HG03135 (cell line): ENCODE measurements around the gene CEP295NL.
"Not testable (repeated sequence)": the region's sequence is repeated elsewhere in the genome, so short reads cannot be mapped to it uniquely, and the experiment has no call there.

Experiments
- ATAC-seq: cut with Tn5 transposase; IDR thresholded peaks from one replicate; pipeline ENCODE4 v1.9.1; 2021; ENCODE audit warnings: mild to moderate bottlenecking, moderate library complexity; ENCODE audit not compliant: unreplicated experiment

The CEP295NL gene

DNA sequence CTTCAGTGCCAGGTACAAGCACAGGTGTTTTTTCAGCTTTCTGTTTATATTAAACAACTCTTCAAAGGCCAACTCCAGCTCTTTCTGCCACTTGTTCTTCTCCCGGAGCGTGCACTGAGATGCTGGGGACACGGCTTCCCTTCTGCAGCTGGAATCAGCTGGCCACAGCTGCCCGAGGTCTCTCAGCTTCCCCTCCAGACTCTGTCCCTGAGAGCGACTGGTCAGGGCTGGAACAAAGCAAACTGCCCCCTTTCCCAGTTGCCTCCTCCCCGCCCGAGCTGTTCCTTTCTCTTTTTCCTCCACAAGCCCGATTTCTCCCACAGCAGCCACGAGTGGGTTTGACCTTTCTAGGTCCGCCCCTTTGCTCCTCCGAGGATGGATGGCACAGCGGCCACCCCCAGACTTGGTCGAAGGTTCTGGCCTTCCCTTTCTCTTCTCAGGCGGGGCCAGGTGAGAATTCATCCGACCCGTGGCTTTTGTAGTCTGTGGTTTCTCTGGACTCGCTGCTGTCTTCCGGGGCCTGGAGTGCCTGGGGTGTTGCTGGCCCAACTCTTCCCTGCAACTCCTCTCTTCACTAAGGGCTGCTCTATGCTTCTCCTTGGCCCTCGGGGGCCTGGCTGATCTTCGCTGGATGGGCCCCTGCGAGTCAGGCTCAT is 11.5 kb downstream of the CEP295NL start:
- no peak for ATAC-seq

DNA sequence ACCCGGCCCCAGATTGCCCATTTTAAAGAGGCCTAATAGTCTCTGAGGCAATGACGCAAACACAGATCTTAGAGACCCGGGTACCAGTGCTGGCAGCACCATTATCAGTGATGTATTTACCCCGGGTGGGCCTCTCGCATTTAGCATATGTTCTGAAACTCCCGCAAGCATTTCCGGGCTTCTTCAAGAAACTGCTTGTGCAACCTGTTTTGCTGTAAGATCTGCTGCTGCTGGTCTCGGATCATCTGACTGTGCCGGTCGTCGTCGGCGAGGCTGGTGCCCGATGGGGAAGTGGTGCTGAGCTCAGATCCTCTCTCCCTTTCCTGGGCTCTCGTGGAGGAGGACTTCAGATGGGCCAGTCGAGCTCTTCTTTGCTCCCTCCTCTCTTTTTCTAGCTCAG is 12.5 kb downstream of the CEP295NL start:
- no peak for ATAC-seq

DNA sequence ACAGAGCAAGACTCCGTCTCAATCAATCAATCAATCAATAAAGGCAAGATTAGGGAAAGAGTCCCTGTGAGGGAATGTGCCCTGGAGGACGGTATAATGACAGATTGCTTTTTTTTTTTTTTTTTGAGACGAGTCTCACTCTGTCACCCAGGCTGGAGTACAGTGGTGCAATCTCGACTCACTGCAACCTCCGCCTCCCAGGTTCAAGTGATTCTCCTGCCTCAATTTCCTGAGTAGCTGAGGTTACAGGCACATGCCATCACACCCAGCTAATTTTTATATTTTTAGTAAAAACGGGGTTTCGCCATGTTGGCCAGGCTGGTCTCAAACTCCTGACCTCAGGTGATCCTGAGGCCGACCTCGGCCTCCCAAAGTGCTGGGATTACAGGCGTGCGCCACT is 12.9 kb downstream of the CEP295NL start:
- not testable (repeated sequence) for ATAC-seq

GRCh38 chr17:78889531-78889930 is 13.5 kb downstream of the CEP295NL start:
- ATAC-seq = no peak

DNA sequence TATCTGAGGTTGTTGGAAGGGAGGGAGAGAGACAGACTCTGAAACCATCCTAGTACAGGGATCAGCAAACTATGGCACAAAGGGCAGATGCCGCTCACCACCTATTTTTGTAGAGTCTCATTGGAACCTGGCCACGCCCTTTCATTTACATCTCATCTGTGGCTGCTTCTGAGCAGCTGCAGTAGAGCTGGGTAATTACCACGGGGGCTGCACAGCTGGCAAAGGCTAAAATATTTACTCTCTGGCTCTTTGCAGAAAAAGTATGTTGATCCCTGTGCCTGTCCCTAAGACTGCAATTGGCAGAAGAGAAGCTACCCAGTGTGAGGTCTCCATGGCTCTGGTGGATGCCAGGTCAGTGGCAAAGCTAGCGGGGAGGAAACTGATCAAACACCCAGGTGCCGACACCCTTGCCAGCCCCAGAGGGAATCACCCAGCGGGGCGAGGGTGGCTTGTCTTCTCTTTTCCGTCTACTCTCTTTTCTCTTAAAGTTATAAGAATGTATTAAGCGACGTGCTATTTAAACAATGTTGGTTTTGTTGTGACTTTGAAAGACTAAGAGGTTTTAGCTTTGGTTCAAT is 14.0 kb downstream of the CEP295NL start:
- no peak for ATAC-seq

- ATAC-seq = no peak
Observed at GRCh38 chr17:78886954-78887353, 16.0 kb downstream of the CEP295NL start.

GRCh38 chr17:78885956-78886355 is 17.0 kb downstream of the CEP295NL start:
- no peak for ATAC-seq

DNA sequence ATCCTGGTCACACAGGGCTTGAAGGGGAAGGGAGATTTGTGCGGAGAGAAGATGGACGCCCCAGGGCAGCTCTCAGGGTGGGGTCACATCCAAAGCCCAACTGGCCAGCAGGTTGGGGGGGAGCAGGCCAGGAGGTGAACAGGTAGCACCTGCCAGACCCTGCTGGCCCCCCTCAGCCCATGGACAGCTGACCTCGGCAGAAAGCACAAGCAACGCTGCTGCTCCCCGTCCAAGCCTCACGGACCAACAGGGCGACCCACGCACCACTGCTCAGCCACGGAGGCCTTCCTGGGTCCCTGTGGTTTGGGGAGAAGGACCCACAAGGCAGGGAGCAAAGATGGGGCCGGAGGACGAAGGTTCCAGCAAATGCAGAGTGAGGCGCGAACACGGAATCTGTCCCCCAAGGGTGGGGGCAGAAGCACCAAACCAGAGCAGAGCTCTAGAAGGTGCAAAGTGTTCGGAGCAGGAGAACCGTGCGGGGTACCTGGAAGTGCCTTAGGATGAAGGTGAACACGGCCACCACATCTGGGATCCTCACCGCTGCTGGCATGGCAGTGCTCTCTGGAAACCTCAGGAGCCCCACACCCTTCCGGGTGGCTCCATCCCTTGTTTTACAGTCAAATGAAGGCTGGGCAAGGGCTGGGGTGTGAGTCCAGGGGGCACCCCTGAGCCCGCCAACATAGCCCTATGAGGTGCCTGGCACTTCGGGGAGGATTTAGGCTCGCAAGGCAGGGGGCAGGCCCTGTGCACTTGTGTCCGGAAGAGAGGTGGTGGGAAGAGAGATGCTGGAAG is 17.9 kb downstream of the CEP295NL start:
- no peak for ATAC-seq

DNA sequence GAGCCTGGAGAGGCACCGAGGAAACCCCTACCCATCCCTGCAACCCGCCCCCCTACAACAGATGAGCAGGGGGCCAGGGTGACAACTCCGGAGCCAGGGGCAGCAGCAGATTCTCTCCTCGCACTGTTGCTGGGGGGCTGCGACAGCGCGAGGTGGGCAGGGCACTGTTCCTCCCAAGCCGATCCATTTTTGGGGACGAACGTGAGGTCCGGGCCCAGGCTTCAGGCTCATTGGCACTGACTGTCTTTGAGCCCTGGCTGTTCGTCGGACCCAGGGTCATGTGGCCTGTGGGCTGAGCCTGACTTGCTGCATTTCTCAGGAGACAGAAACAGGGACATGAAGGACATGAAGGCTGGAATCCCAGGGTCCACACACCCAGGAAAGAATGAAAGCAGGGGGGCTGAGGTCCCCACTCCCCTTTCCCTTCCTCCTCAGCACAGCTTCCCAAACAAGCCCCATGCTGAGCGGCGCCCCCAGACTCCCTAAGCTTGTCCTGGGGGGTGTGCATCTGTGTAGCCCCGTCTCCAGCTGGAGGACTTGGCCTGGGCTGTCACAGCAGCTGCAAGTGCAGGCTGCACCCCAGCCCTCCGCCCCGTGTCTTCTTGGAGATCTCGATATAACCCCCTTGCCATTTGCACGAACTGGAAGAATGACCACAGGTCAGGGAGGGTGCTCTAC is 18.7 kb downstream of the CEP295NL start:
- ATAC-seq = no peak

DNA sequence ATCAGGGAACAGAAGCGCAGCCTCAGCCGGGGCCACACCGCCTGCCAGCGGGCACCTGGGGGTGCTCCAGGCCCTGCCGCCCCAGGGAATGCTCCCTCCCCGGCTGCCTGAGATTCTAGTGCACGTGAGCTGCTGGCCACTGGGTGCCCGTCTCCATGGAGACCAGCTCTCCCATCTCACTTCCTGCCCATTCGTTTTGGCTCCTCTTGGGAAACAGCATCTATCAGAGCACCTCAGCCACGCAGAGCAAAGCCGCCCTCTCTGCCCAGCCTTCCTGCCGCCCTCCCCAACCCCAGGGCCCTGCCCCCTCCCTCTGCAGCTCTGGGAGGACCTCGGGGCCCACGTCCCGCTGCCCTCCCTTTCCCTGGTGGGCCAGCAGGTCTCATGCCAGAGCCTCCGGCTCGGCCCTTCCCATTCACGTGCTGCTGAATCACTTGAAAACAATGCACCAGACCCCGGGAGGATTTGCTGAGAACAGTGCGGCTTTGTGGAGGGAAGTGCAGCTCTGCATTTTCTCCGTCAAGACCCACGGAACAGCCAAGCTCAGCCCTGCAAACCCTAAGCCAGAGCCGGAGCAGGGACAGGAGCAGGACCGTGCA is 19.4 kb downstream of the CEP295NL start:
- ATAC-seq = no peak

DNA sequence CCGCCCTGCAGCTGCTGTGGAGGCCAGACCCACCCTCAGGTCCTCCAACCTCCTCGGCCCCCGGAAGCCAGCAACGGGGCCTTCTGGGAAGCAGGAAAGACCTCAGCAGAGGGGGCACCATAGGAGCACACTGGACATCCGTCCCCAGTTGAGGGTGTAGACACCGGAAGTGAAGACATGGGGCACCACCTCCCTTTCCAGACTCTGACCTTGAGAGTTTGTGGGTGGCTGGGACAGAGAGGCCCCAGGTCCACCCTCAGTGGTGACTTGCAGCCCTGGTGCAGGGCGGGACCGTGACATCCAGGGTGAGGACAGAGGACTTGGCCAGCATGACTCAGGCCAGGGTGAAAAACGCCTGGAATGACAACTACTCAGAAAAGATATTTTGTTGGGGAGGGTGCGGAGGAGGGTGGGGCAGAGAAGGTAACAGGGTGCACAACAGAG is 19.9 kb downstream of the CEP295NL start:
- ATAC-seq = no peak

DNA sequence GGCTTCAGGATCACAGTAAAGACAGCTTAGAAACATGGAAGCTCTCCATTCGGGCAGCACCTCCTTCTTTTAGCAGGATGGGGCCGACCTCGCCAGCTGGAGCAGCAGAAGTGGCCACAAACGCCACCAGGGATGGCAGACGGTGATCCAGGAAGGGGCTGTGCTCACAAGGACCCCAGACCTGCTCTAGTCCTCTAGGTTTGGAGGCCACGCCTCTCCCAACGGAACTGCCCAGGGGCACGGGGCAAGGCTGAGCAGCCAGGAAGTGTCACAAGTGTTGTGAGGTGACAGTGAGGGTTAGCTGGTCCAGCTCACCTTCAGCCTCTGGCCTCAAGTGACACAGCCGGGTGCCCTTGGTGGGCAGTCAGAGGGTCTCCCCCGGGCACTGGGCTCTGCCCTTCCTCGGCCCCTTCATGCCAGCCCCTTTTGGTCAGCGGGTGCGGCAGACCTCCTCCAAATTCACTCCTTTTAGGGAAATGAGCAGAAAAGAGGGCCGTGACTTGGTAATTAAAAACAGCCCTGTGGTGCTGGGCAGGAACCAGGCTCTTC is 20.4 kb downstream of the CEP295NL start:
- ATAC-seq = no peak

DNA sequence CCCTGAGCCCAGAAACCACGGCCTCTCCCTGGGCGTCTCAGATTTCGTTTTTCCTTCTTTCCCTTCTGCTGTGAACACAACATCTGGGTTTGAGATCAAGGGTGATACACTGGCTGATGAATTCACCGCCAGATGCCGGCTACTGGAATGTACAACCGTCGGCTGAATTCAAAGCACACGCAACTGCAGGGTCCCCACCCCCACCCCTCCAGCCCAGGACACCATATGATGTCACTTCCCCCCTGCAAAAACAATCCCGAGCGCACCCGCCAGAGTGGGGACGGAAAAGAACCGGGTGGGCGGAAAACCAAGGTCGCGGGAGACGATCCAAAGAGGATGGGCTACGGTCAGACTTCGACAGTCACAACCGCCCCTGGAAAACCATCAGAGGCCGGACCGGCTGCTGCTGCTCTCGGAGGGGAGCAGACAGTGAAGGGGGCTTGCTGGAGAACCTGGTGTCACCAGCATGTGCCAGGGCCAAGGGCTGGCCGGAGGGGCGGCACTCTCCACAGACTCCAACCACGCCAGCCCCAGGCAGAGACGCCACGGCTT is 23.3 kb downstream of the CEP295NL start:
- no peak for ATAC-seq

DNA sequence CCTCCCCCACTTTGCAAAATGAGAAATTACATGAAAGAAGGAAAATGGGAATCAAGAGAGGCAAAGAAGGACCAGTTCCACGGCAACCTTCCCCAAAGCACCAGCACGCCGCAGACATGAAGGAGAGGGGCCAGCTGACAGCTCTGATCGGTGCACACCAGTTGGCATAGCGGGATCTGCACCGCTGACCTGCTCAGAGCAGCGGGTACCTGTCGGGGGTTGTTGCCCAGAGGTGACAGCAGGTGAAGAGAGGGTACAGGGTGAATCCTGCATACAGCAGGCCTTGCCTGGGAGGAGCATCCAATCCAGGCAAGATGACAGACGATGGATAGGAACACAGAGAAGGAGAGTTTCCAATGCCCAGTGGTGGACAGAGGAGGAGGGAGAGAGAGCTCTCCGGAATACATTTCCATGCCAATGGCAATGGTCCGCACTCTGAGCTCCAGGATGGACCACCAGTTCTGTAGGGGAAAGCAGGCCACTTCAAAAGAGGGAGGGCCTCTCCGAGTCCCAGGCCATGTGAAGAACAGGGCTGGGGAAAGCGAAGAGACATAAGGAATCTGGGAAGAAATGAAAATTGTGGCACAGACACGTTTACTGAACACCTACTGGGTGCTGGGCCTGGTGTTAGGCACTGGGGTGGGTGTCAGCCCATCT is 24.0 kb downstream of the CEP295NL start:
- ATAC-seq = no peak

GRCh38 chr17:78878261-78878660 is 24.7 kb downstream of the CEP295NL start:
- no peak for ATAC-seq

- ATAC-seq = not testable (repeated sequence)
Observed at GRCh38 chr17:78876954-78877517, 26.0 kb downstream of the CEP295NL start.

DNA sequence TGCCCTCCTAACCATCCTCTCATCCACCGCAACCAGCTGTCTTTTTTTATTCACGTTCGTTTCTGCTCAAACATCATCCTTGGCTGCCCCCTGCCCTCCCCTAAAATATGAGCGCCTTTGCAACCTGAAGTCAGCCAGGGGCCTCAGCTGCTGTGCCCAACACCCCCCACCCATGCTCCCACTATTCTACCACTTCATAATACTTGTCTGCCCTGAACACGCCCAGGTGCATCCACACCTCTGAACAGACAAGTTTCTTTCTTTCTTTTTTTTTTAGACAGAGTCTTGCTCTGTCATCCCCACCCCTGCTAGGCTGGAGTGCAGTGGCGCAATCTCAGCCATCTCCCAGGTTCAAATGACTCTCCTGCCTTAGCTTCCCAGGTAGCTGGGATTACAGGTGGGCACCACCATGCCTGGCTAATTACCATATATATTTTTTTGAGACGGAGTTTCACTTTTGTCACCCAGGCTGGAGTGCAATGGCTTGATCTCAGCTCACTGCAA is 26.9 kb downstream of the CEP295NL start:
- ATAC-seq = no peak

DNA sequence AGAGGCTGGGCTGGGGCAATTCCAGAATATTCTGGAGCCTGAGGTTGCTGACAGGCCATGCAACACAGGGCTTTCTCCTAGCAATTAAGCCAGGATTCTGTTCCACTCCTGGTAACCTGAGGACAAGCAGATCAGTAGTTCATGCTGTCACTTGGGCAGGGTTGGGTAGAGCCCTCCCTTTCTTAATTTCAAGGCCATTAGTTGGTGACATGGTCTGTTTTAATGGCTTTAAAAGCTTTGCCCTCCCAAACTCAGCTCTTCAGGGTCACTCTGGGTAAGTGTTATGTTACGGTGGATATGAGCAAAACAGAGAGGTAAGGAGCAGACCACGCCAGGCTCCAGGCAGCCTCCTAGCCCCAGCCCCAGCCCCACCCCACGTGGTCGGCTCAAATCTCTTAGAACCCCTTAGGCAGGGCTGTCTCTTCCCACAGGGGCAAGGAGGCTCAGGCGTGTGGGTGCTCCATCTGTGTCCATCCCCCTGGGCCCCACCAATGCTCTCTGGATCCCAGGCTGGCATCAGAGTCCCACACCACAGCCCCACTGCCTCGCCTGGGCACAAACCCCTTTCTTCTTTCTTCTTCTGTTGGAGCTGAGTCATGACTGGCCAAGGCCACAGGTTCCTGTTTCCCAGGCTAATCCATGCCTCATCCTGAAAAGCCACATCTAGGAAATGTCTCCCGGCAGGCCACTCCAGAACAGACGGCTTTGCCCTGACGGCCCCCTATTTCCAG is 27.5 kb downstream of the CEP295NL start:
- no peak for ATAC-seq
